HG02571 (cell line): Measurements from ENCODE around the gene ZDHHC24.

ENCODE experiments used
- ATAC-seq: cut with Tn5 transposase; IDR thresholded peaks from one replicate; pipeline ENCODE4 v1.9.1; 2021; ENCODE audit warnings: mild to moderate bottlenecking, moderate library complexity; ENCODE audit not compliant: unreplicated experiment

Gene ZDHHC24

GRCh38 chr11:66566221-66566620 lies 20.4 kb upstream of the ZDHHC24 start:
- no peak for ATAC-seq

- ATAC-seq, result no peak
Measured at GRCh38 chr11:66564984-66565383, 19.1 kb upstream of the ZDHHC24 start.

GRCh38 chr11:66564538-66564937 lies 18.7 kb upstream of the ZDHHC24 start:
- no peak for ATAC-seq

- ATAC-seq, result no peak
Measured at GRCh38 chr11:66563832-66564231, 18.0 kb upstream of the ZDHHC24 start.

GRCh38 chr11:66562907-66563583 lies 17.2 kb upstream of the ZDHHC24 start:
- no peak for ATAC-seq

GRCh38 chr11:66562275-66562674 lies 16.4 kb upstream of the ZDHHC24 start:
- ATAC-seq, result no peak

GRCh38 chr11:66561975-66562248 lies 16.1 kb upstream of the ZDHHC24 start:
- ATAC-seq, result no peak

GRCh38 chr11:66561178-66561974 lies 15.5 kb upstream of the ZDHHC24 start:
- ATAC-seq, result no peak

GRCh38 chr11:66559866-66560676 lies 14.2 kb upstream of the ZDHHC24 start:
- ATAC-seq, result no peak

- ATAC-seq, result no peak
Measured at GRCh38 chr11:66559142-66559865, 13.5 kb upstream of the ZDHHC24 start.

- ATAC-seq, result no peak
Measured at GRCh38 chr11:66557733-66558326, 12.0 kb upstream of the ZDHHC24 start.

GRCh38 chr11:66556086-66556485 lies 10.2 kb upstream of the ZDHHC24 start:
- ATAC-seq, result no peak

GRCh38 chr11:66555416-66555815 lies 9.6 kb upstream of the ZDHHC24 start:
- ATAC-seq, result no peak

- ATAC-seq, result no peak
Measured at GRCh38 chr11:66554602-66555001, 8.8 kb upstream of the ZDHHC24 start.

GRCh38 chr11:66550887-66551286 lies 5.0 kb upstream of the ZDHHC24 start:
- ATAC-seq, result no peak

- no peak for ATAC-seq
Measured at GRCh38 chr11:66549696-66550095, 3.8 kb upstream of the ZDHHC24 start.

- ATAC-seq, result no peak
Measured at GRCh38 chr11:66548774-66549630, 3.2 kb upstream of the ZDHHC24 start.

- ATAC-seq, result no peak
Measured at GRCh38 chr11:66548041-66548440, 2.2 kb upstream of the ZDHHC24 start.

GRCh38 chr11:66547662-66548009 lies 1.8 kb upstream of the ZDHHC24 start:
- ATAC-seq, result no peak
